ENCODE measurements around the gene EMP3.

The EMP3 gene

GRCh38 chr19:48333467-48334384, 8.4 kb downstream of the EMP3 start:
- H3K4me3 ChIP-seq (ENCODE audit: low read depth, low read length): peak overlapping the region; percentile 36
- in situ Hi-C loops (cut with HindIII; ENCODE audit: low sequenced_read_pairs): no loop called here
- TF ChIP-seq, protein P1, sequence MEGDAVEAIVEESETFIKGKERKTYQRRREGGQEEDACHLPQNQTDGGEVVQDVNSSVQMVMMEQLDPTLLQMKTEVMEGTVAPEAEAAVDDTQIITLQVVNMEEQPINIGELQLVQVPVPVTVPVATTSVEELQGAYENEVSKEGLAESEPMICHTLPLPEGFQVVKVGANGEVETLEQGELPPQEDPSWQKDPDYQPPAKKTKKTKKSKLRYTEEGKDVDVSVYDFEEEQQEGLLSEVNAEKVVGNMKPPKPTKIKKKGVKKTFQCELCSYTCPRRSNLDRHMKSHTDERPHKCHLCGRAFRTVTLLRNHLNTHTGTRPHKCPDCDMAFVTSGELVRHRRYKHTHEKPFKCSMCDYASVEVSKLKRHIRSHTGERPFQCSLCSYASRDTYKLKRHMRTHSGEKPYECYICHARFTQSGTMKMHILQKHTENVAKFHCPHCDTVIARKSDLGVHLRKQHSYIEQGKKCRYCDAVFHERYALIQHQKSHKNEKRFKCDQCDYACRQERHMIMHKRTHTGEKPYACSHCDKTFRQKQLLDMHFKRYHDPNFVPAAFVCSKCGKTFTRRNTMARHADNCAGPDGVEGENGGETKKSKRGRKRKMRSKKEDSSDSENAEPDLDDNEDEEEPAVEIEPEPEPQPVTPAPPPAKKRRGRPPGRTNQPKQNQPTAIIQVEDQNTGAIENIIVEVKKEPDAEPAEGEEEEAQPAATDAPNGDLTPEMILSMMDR (IDR thresholded peaks at IDR 0.05; ENCODE audit: low read depth, low read length, missing control alignments): peak; percentile 69
- DNase-seq (ENCODE audit: low read depth): peak; percentile 63

GRCh38 chr19:48338253-48338755, 13.0 kb downstream of the EMP3 start:
- no peak for DNase-seq (ENCODE audit: low read depth)
- TF ChIP-seq, protein P1 (IDR thresholded peaks at IDR 0.05; ENCODE audit: low read depth, low read length, missing control alignments): no peak
- H3K4me3 ChIP-seq (ENCODE audit: low read depth, low read length): no peak overlapping the region
- in situ Hi-C loops (cut with HindIII; ENCODE audit: low sequenced_read_pairs): no loop called here

GRCh38 chr19:48338802-48339503, 13.6 kb downstream of the EMP3 start:
- in situ Hi-C loops (cut with HindIII; ENCODE audit: low sequenced_read_pairs): no loop called here
- no peak overlapping the region for H3K4me3 ChIP-seq (ENCODE audit: low read depth, low read length)
- TF ChIP-seq, protein P1 (IDR thresholded peaks at IDR 0.05; ENCODE audit: low read depth, low read length, missing control alignments): no peak
- no peak for DNase-seq (ENCODE audit: low read depth)

DNA sequence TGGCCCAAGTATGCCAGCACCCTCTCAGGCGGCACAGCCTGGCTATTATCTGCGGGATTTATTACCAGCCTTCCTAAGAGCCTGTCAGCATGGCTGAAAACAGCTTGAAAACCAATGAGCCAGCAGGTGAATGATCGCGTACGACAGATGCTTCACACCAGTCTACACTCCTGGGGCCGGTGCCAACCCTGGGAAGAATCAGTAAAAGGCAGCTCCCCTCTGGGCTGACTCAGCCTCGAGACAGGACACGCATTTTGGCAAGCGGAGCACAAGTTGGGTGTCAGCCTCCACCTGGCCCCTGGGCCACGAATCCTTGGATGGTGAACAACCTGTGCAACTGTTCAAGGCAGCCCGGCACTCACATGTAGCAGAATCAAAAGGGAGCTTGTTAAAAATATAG, 15.6 kb downstream of the EMP3 start:
- in situ Hi-C loops (cut with HindIII; ENCODE audit: low sequenced_read_pairs): no loop called here
- no peak for DNase-seq (ENCODE audit: low read depth)
- H3K4me3 ChIP-seq (ENCODE audit: low read depth, low read length): no peak overlapping the region
- TF ChIP-seq, protein P1 (IDR thresholded peaks at IDR 0.05; ENCODE audit: low read depth, low read length, missing control alignments): no peak

DNA sequence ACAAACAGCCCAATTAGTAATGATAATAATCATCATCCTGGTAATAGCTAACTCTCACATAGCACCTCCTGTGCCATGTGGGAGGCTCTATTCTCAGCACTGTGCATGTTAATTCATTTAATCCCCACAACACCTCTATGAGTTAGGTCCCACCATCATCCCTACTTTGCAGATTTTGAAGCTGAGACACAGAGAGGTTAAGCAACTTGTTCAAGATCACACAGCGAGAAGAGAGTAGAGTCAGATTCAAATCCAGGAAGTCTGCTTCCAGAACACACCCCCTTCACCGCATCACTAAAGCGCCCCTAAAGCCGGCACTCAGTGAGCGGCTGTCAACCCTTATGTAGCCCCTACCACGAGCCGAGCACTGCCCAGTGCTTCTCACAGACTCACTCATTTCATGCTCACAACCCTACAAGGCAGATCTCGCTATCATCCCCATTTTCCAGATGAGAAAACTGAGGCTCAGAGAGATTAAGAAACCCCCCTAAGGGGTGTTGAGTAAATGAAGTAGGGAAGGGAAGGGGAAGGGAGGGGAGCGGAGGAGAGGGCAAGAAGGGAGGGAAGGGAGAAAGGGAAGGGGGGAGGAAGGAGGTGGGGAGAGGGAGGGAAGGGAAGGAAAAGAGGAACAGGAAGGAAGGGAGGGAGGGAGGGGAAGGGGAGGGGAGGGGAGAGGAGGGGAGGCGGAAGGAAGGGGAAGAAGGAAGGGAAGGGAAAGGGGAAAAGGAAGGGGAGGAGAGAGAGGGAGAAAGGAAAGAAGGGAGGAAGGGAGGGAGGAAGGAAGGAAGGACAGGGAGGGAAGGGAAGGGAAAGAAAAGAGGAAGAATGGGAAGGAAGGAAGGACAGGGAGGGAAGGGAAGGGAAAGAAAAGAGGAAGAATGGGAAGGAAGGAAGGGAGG, 16.4 kb downstream of the EMP3 start:
- in situ Hi-C loops (cut with HindIII; ENCODE audit: low sequenced_read_pairs): no loop called here
- no peak for DNase-seq (ENCODE audit: low read depth)
- H3K4me3 ChIP-seq (ENCODE audit: low read depth, low read length): no peak overlapping the region
- TF ChIP-seq, protein P1 (IDR thresholded peaks at IDR 0.05; ENCODE audit: low read depth, low read length, missing control alignments): no peak

DNA sequence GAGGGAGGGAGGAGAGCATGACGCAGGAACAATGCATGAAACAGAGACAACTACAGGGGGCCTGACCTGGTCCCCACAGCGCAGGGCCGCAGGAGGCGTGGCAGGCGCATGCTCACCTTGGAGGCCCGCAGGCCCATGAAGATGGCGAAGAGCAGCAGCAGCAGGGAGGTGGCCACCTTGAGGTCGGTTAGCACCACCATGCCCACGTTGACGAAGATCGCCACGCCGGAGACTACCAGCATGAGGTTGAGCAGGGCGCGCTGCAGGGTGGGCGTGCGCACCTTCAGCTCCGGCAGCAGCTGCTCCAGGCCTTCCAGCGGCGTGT, 17.0 kb downstream of the EMP3 start:
- H3K4me3 ChIP-seq (ENCODE audit: low read depth, low read length): no peak overlapping the region
- TF ChIP-seq, protein P1 (IDR thresholded peaks at IDR 0.05; ENCODE audit: low read depth, low read length, missing control alignments): no peak
- no peak for DNase-seq (ENCODE audit: low read depth)
- in situ Hi-C loops (cut with HindIII; ENCODE audit: low sequenced_read_pairs): no loop called here
